ES-I3 (cell line): Measurements from ENCODE around the gene YWHAB.

ENCODE experiments used
- H3K36me3 ChIP-seq: 2 replicates; pipeline ENCODE4 v1.6.1; 2013; ENCODE audit warnings: mild to moderate bottlenecking, low read length, control low read depth, moderate library complexity; ENCODE audit not compliant: insufficient read depth
- H3K4me1 ChIP-seq: 2 replicates; pipeline ENCODE4 v1.6.1; 2013; ENCODE audit warnings: mild to moderate bottlenecking, control low read depth, low read length; ENCODE audit not compliant: insufficient read depth
- H3K9ac ChIP-seq: 2 replicates; pipeline ENCODE4 v1.6.1; 2013; ENCODE audit warnings: low read depth, mild to moderate bottlenecking, low read length, moderate library complexity
- H3K9me3 ChIP-seq: 2 replicates; pipeline ENCODE4 v1.6.1; 2013; ENCODE audit warnings: mild to moderate bottlenecking, low read length, moderate library complexity; ENCODE audit not compliant: control insufficient read depth, insufficient read depth

YWHAB gene

GRCh38 chr20:44888226-44889103, 3.0 kb downstream of the YWHAB start:
- H3K4me1 ChIP-seq: peaks cover 10% of the 10 kb centered on the region; the same call in 1 of the 2 replicates
- no peaks in the 10 kb centered on the region for H3K36me3 ChIP-seq
- H3K9ac ChIP-seq: no peak overlapping the region
- no peaks in the 10 kb centered on the region for H3K9me3 ChIP-seq

- H3K9ac ChIP-seq: no peak overlapping the region
- peaks cover 22% of the 10 kb centered on the region for H3K4me1 ChIP-seq
- no peaks in the 10 kb centered on the region for H3K9me3 ChIP-seq
- H3K36me3 ChIP-seq: no peaks in the 10 kb centered on the region
Measured at GRCh38 chr20:44891826-44892225, 6.3 kb downstream of the YWHAB start.

DNA sequence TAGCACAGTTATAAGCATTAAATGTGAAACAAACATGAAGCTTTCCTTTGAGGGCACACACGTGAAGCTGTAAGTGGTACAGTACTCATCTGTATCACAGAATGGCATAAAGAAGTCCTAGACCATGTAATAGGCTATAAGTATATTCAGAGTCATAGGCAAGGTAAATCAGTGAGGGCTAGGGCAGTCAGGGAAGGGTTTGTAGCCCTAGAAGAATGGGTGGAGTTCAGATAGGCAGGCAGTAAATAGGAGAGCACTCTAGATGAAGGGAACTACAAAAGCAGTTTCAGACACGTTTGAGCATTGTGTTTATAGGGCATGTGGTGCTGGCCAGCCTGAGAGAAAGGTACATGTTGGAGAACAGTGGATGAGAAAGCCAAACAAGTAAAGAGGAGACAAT, 9.5 kb downstream of the YWHAB start:
- Histone ChIP-seq H3K9ac (no peak overlapping the region), H3K4me1 (peaks cover 11% of the 10 kb centered on the region; the same call in 1 of the 2 replicates), H3K36me3 (no peaks in the 10 kb centered on the region; the same call in 1 of the 2 replicates), H3K9me3 (no peaks in the 10 kb centered on the region)

DNA sequence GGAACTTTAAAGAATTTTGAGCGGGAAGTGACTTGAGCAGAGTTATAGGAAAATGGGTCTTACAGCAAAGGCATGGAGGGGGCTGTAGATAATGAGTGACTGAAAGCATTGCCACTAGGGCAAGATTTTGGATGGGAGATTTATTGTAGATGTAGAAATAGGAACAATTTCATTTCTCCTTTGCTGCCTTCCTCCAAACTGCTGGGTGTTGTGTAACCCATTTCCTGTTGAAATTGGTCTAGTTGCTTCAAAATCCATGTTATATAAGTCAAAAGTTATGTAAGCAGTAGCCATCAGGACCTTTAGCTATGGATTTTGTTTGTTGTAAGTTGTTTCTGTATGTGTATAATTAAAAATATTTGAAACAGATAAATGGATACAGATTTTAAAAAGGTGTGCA, 11.1 kb downstream of the YWHAB start:
- H3K9ac ChIP-seq: no peak overlapping the region
- no peaks in the 10 kb centered on the region for H3K9me3 ChIP-seq
- no peaks in the 10 kb centered on the region; the same call in 1 of the 2 replicates for H3K36me3 ChIP-seq
- H3K4me1 ChIP-seq: peaks cover 11% of the 10 kb centered on the region; the same call in 1 of the 2 replicates

DNA sequence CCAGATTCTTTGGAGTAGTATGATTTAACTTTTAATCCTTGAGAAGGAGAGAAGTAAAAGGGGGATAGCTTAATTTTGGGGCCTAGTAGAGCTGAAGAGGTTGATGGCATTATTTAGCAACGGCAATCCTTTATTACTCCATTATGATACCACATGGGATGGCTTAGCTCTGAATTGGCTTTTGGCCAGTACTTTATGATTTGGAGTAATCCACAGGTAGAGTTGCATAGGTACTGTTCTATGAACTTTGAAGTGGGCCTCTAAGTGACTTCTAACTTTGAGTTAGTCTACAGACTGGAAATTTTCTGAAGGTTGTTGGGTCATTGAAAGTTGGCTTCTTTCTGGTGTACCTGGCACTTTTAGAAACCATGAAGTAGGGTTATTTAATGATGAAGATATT, 11.6 kb downstream of the YWHAB start:
- H3K9me3 ChIP-seq: no peaks in the 10 kb centered on the region
- H3K9ac ChIP-seq: no peak overlapping the region
- H3K4me1 ChIP-seq: peaks cover 11% of the 10 kb centered on the region; the same call in 1 of the 2 replicates
- H3K36me3 ChIP-seq: no peaks in the 10 kb centered on the region; the same call in 1 of the 2 replicates

GRCh38 chr20:44900231-44900854, 14.8 kb downstream of the YWHAB start:
- H3K36me3 ChIP-seq: peaks cover 11% of the 10 kb centered on the region
- peaks cover under 1% of the 10 kb centered on the region; the same call in 1 of the 2 replicates for H3K4me1 ChIP-seq
- no peak overlapping the region for H3K9ac ChIP-seq
- H3K9me3 ChIP-seq: no peaks in the 10 kb centered on the region

DNA sequence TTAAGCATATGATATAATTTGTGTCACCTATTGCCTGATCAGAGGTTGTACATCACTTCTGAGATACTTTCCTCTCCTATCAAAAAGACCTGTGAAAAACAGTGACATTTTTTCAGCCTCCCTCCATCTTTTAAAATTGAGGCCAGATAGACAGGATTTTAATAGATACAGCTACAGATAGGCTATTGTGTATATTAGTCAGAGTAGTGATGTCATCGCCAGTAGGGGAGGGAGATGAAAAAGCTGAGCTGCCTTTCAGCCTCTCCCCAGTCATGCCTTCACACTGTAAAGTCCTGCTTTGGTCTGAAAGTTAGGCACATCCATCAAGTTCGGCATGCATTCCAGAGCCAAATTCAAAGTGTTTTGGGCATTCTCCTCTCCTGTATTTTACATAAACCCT, 16.5 kb downstream of the YWHAB start:
- H3K36me3 ChIP-seq: peaks cover 24% of the 10 kb centered on the region
- H3K4me1 ChIP-seq: no peaks in the 10 kb centered on the region
- H3K9me3 ChIP-seq: no peaks in the 10 kb centered on the region
- no peak overlapping the region for H3K9ac ChIP-seq

GRCh38 chr20:44904377-44904776, 18.9 kb downstream of the YWHAB start:
- peaks cover 24% of the 10 kb centered on the region for H3K36me3 ChIP-seq
- no peaks in the 10 kb centered on the region for H3K9me3 ChIP-seq
- peaks cover 8% of the 10 kb centered on the region; the same call in 1 of the 2 replicates for H3K4me1 ChIP-seq
- H3K9ac ChIP-seq: no peak overlapping the region

- H3K4me1 ChIP-seq: peaks cover 14% of the 10 kb centered on the region
- peaks cover 32% of the 10 kb centered on the region for H3K36me3 ChIP-seq
- no peaks in the 10 kb centered on the region for H3K9me3 ChIP-seq
- peak overlapping the region; percentile 86; the same call in 1 of the 2 replicates for H3K9ac ChIP-seq
Measured at GRCh38 chr20:44908987-44909871, 23.7 kb downstream of the YWHAB start.

GRCh38 chr20:44909872-44910689, 24.6 kb downstream of the YWHAB start, which contains the start of gene PABPC1L:
TSS of gene PABPC1L (plus strand) at chr20:44910060. CDS start at chr20:44910144, 84 bp downstream.
- H3K4me1 ChIP-seq: peaks cover 14% of the 10 kb centered on the region
- H3K9ac ChIP-seq: peak within 1 kb of the TSS; percentile 86
- no peaks in the 10 kb centered on the region for H3K9me3 ChIP-seq
- H3K36me3 ChIP-seq: peaks cover 29% of the 10 kb centered on the region

GRCh38 chr20:44910690-44911262, 25.3 kb downstream of the YWHAB start:
- Histone ChIP-seq H3K4me1 (peaks cover 14% of the 10 kb centered on the region), H3K9me3 (no peaks in the 10 kb centered on the region), H3K9ac (peak overlapping the region; percentile 86), H3K36me3 (peaks cover 29% of the 10 kb centered on the region)

- Histone ChIP-seq H3K9ac (peak overlapping the region; percentile 86), H3K9me3 (no peaks in the 10 kb centered on the region), H3K36me3 (peaks cover 24% of the 10 kb centered on the region), H3K4me1 (peaks cover 14% of the 10 kb centered on the region)
Measured at GRCh38 chr20:44911264-44911921, 25.9 kb downstream of the YWHAB start.

GRCh38 chr20:44912189-44912588, 26.7 kb downstream of the YWHAB start:
- Histone ChIP-seq H3K36me3 (peaks cover 19% of the 10 kb centered on the region), H3K9ac (no peak overlapping the region), H3K4me1 (peaks cover 14% of the 10 kb centered on the region), H3K9me3 (no peaks in the 10 kb centered on the region)
